ENCODE data around the gene PDZD7.
"Not testable (repeated sequence)": the region's sequence is repeated elsewhere in the genome, so short reads cannot be mapped to it uniquely, and the experiment has no call there.

The PDZD7 gene

GRCh38 chr10:100979791-100980272 is 51.1 kb downstream of the PDZD7 start:
- DNase-seq: no peak

- DNase-seq: no peak
Measured at GRCh38 chr10:100978901-100979195, 52.1 kb downstream of the PDZD7 start.

- DNase-seq: no peak
Measured at GRCh38 chr10:100978121-100978900, 52.6 kb downstream of the PDZD7 start.

- no peak for DNase-seq
Measured at GRCh38 chr10:100977436-100977835, 53.5 kb downstream of the PDZD7 start.

GRCh38 chr10:100976906-100977305 is 54.0 kb downstream of the PDZD7 start:
- DNase-seq: no peak

GRCh38 chr10:100975397-100975796 is 55.5 kb downstream of the PDZD7 start:
- DNase-seq: not testable (repeated sequence)

GRCh38 chr10:100972904-100973535 is 57.9 kb downstream of the PDZD7 start:
- DNase-seq: no peak

GRCh38 chr10:100972115-100972903 is 58.6 kb downstream of the PDZD7 start:
- no peak for DNase-seq

GRCh38 chr10:100970914-100971811 is 59.8 kb downstream of the PDZD7 start:
- DNase-seq: no peak

- no peak for DNase-seq
Measured at GRCh38 chr10:100970076-100970913, 60.6 kb downstream of the PDZD7 start.

- no peak for DNase-seq
Measured at GRCh38 chr10:100969187-100970075, 61.5 kb downstream of the PDZD7 start, which contains the start of gene SEMA4G. Gene SEMA4G, plus strand, starts transcription at chr10:100969504. Its CDS starts 3,409 bp downstream, at chr10:100972913.

GRCh38 chr10:100968863-100969186 is 62.1 kb downstream of the PDZD7 start:
- no peak for DNase-seq

GRCh38 chr10:100968062-100968736 is 62.7 kb downstream of the PDZD7 start:
- no peak for DNase-seq

GRCh38 chr10:100967332-100967731 is 63.6 kb downstream of the PDZD7 start:
- DNase-seq: no peak

GRCh38 chr10:100966887-100967286 is 64.0 kb downstream of the PDZD7 start:
- no peak for DNase-seq

GRCh38 chr10:100965820-100966219 is 65.1 kb downstream of the PDZD7 start:
- DNase-seq: no peak

GRCh38 chr10:100963826-100964225 is 67.1 kb downstream of the PDZD7 start:
- no peak for DNase-seq

GRCh38 chr10:100962351-100963080 is 68.4 kb downstream of the PDZD7 start:
- DNase-seq: no peak

GRCh38 chr10:100960251-100960650 is 70.7 kb downstream of the PDZD7 start:
- DNase-seq: no peak
